Left kidney (tissue), 8 donors: ENCODE data around the gene YEATS4. TPM values are rescaled to one million over a fixed set of nuclear protein-coding genes. Genes with fewer than 3 reads are reported as not detected.
"Not testable (repeated sequence)": the region's sequence is repeated elsewhere in the genome, so short reads cannot be mapped to it uniquely, and the experiment has no call there.

Experiments used
- DNase-seq: peaks from one replicate; pipeline ENCODE4 v3.0.0-alpha.2; 2013
- long read RNA-seq, 8 donors: transcript quantifications; one replicate each; lab custom pipeline, GENCODE V29; 2026
- polyA plus RNA-seq: library from polyadenylated mRNA; unstranded; fragments of 120-200 nt; gene quantifications from one replicate; pipeline ENCODE4 v1.2.1, GENCODE V29; 2013; ENCODE audit not compliant: insufficient read length

YEATS4 gene
- polyA plus RNA-seq: 35.6 TPM
- long read RNA-seq, donor 1, transcript YEATS4-201 (7 exons, 1,434 nt): major isoform, 10 of 65 reads
- long read RNA-seq, donor 1, transcript YEATS4-204 (2 exons, 428 nt): minor isoform, 9 of 65 reads
- long read RNA-seq, donor 1, partial matches to known transcripts: 42 of 65 reads
- long read RNA-seq, donor 1, other reads (novel, unspliced or antisense): 0 of 65 reads
- long read RNA-seq, donor 2, transcript YEATS4-201 (7 exons, 1,434 nt): major isoform, 7 of 59 reads
- long read RNA-seq, donor 2, partial matches to known transcripts: 48 of 59 reads
- long read RNA-seq, donor 2, other reads (novel, unspliced or antisense): 0 of 59 reads
- long read RNA-seq, donor 3, transcript YEATS4-201 (7 exons, 1,434 nt): major isoform, 7 of 40 reads
- long read RNA-seq, donor 3, partial matches to known transcripts: 29 of 40 reads
- long read RNA-seq, donor 3, other reads (novel, unspliced or antisense): 0 of 40 reads
- long read RNA-seq, donor 4, partial matches to known transcripts: 6 of 9 reads
- long read RNA-seq, donor 4, other reads (novel, unspliced or antisense): 0 of 9 reads
- long read RNA-seq, donor 5, transcript YEATS4-201 (7 exons, 1,434 nt): major isoform, 21 of 95 reads
- long read RNA-seq, donor 5, partial matches to known transcripts: 67 of 95 reads
- long read RNA-seq, donor 5, other reads (novel, unspliced or antisense): 0 of 95 reads
- long read RNA-seq, donor 6, transcript YEATS4-204 (2 exons, 428 nt): minor isoform, 14 of 66 reads
- long read RNA-seq, donor 6, transcript YEATS4-201 (7 exons, 1,434 nt): major isoform, 17 of 66 reads
- long read RNA-seq, donor 6, partial matches to known transcripts: 33 of 66 reads
- long read RNA-seq, donor 6, other reads (novel, unspliced or antisense): 0 of 66 reads
- long read RNA-seq, donor 7, transcript YEATS4-204 (2 exons, 428 nt): minor isoform, 8 of 91 reads
- long read RNA-seq, donor 7, transcript YEATS4-201 (7 exons, 1,434 nt): major isoform, 17 of 91 reads
- long read RNA-seq, donor 7, partial matches to known transcripts: 57 of 91 reads
- long read RNA-seq, donor 7, other reads (novel, unspliced or antisense): 5 of 91 reads
- long read RNA-seq, donor 8, transcript YEATS4-201 (7 exons, 1,434 nt): major isoform, 10 of 22 reads
- long read RNA-seq, donor 8, partial matches to known transcripts: 12 of 22 reads
- long read RNA-seq, donor 8, other reads (novel, unspliced or antisense): 0 of 22 reads

GRCh38 chr12:69359531-69360347, at the start of gene YEATS4:
YEATS4 (plus strand) TSS chr12:69359743; CDS start chr12:69359973, 230 bp downstream.
- DNase-seq: peak; percentile 84

DNA sequence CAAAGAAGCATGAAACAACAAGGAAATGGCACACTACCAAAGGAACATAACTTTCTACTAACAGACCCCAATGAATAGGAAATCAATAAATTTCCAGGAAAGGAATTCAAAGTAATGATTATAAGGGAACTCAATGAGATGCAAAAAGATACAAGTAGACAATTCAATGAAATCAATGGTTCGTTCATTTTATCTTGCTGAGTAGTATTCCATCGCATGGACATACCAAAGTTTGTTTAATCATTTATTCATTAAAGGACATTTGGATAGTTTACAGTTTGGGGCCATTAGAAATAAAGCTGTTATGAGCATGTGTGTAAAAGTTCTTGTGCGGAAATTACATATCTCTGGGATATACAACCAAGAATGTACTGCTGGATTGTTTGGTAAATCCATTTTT, 46.3 kb upstream of the YEATS4 start:
- no peak for DNase-seq

- not testable (repeated sequence) for DNase-seq
These were observed 42.8 kb upstream of the YEATS4 start for GRCh38 chr12:69316784-69317183.

GRCh38 chr12:69317233-69317632, 42.3 kb upstream of the YEATS4 start:
- DNase-seq: not testable (repeated sequence)

DNA sequence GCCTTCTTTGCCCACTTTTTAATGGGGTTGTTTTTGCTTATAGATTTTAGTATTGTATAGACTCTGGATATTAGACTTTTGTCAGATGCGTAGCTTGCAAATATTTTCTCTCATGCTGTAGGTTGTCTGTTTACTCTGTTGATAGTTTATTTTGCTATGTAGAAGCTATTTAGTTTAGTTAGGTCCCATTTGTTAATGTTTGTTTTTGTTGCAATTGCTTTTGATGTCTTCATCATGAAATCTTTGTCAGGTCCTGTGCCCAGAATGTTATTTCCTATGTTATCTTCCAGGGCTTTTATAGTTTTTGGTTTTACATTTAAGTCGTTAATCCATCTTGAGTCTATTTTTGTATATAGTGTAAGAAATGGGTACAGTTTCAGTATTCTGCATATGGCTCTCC, 41.3 kb upstream of the YEATS4 start:
- no peak for DNase-seq

- no peak for DNase-seq
These were observed 38.2 kb upstream of the YEATS4 start for GRCh38 chr12:69321351-69321750.

DNA sequence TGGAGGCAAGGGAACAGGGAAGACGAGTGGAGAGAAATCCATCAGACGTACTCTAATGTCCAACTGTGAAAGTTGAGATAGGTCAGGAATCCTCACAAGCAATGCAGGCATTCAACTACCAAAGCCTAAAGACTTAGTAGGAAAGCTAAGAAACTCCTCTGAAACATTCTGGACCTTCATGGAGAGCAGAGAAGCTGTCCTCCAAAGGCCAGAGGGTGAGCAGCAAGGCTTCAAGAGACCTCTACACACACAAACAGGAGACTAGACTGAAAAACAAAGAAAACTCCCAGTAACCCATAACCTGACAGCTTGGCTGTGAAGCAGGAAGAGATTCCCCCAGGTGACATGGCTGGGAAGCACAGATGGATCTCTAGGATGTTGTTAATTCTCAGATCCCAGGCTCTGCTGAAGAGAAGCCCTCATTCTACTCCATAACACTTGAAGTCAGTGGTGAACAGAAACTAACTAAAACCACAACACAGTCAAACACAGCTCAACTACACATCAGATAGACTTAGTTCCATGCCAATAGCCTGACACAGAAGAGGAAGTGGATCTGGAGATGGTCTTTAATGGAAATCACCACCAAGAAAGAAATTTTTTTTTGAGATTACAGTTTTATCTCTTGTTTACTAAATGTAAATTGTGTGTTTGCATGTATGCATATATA, 34.6 kb upstream of the YEATS4 start:
- no peak for DNase-seq

- DNase-seq: no peak
These were observed 31.1 kb upstream of the YEATS4 start for GRCh38 chr12:69328426-69328825.

GRCh38 chr12:69329669-69330428, 29.7 kb upstream of the YEATS4 start:
- no peak for DNase-seq

- no peak for DNase-seq
These were observed 28.8 kb upstream of the YEATS4 start for GRCh38 chr12:69330475-69331473.

GRCh38 chr12:69331519-69331908, 28.0 kb upstream of the YEATS4 start:
- no peak for DNase-seq

GRCh38 chr12:69331909-69332684, 27.4 kb upstream of the YEATS4 start:
- DNase-seq: no peak

DNA sequence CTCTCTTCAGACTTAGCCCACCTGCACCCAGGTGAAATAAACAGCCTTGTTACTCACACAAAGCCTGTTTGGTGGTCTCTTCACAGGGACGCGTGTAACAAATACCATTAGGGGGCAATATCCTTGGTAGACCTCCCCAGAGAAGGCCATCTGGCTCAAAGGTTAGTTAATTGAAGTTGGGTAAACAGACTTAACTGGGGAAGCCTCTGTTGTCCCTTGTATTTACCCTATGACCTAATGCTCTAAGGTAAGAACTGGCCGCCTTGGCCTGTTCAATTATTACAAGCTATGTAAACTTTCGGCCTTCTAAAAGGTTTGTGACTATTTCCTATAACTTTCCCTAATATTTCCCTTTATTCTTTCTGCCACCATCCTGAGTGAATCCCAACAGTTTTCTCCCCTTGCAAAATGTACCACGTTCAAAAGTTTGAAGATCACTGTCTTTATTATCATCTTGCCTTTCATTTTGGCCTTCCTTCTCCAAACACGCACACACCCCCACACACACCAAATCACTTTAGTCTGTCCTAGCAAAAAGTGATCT, 26.7 kb upstream of the YEATS4 start:
- no peak for DNase-seq

GRCh38 chr12:69334158-69334557, 25.4 kb upstream of the YEATS4 start:
- no peak for DNase-seq

- no peak for DNase-seq
These were observed 22.0 kb upstream of the YEATS4 start for GRCh38 chr12:69337311-69338090.

GRCh38 chr12:69338120-69338859, 21.3 kb upstream of the YEATS4 start:
- DNase-seq: no peak
